Activated T-helper 17 cell treated with anti-CD3 and anti-CD28 coated beads, Interleukin-2, amount 50 U/mL, for 72 hours (primary cell): ENCODE results near the gene RFNG. TPM values are rescaled to one million over a fixed set of nuclear protein-coding genes. Genes with fewer than 3 reads are reported as not detected.

Experiments used
- ATAC-seq: fragments of 150-1000 bp; cut with Tn5 transposase; replicated peaks from 2 replicates; pipeline ENCODE4 v1.10.0; 2021; ENCODE audit warnings: mild to moderate bottlenecking, moderate library complexity
- H3K27ac Mint-ChIP-seq: one replicate; pipeline ENCODE4 v1.8.0; 2022; ENCODE audit warnings: mixed read lengths
- H3K27me3 Mint-ChIP-seq: one replicate; pipeline ENCODE4 v1.8.0; 2022; ENCODE audit warnings: mixed read lengths
- H3K36me3 Mint-ChIP-seq: one replicate; pipeline ENCODE4 v1.8.0; 2022; ENCODE audit warnings: low read depth, mild to moderate bottlenecking, mixed read lengths
- H3K4me1 Mint-ChIP-seq: one replicate; pipeline ENCODE4 v1.8.0; 2022; ENCODE audit warnings: mixed read lengths
- H3K4me3 Mint-ChIP-seq: one replicate; pipeline ENCODE4 v1.8.0; 2022; ENCODE audit warnings: mild to moderate bottlenecking, mixed read lengths
- H3K9me3 Mint-ChIP-seq: one replicate; pipeline ENCODE4 v1.8.0; 2022; ENCODE audit warnings: mixed read lengths
- total RNA-seq, 2 donors: library from RNA; stranded (reverse); gene quantifications; one replicate each; pipeline ENCODE4 v1.2.3, GENCODE V29; 2022

Gene RFNG
- total RNA-seq, 2 donors from 2014 or later: 21.1 to 25.2 TPM

GRCh38 chr17:82023447-82024241 is 28.0 kb downstream of the RFNG start:
- H3K27ac Mint-ChIP-seq: no peak overlapping the region

GRCh38 chr17:82022981-82023446 is 28.6 kb downstream of the RFNG start, which contains the start of gene LRRC45:
TSS of gene LRRC45 (plus strand) at chr17:82023305. CDS start at chr17:82023644, 339 bp downstream.
- peaks cover 15% of the 10 kb centered on the region for H3K36me3 Mint-ChIP-seq
- peak within 1 kb of the TSS; percentile 75 for H3K27ac Mint-ChIP-seq
- no peaks in the 10 kb centered on the region for H3K4me1 Mint-ChIP-seq
- peak; percentile 95 for ATAC-seq
- H3K9me3 Mint-ChIP-seq: no peaks in the 10 kb centered on the region
- H3K27me3 Mint-ChIP-seq: no peaks in the 10 kb centered on the region
- peak within 1 kb of the TSS; percentile 90 for H3K4me3 Mint-ChIP-seq

More at GRCh38 chr17:82023447-82024241, 28.0 kb downstream of the RFNG start:
- H3K4me1 Mint-ChIP-seq: no peaks in the 10 kb centered on the region
- peak overlapping the region; percentile 90 for H3K4me3 Mint-ChIP-seq
- H3K9me3 Mint-ChIP-seq: no peaks in the 10 kb centered on the region
- no peaks in the 10 kb centered on the region for H3K27me3 Mint-ChIP-seq
- peaks cover 10% of the 10 kb centered on the region for H3K36me3 Mint-ChIP-seq
- no peak for ATAC-seq

- H3K9me3 Mint-ChIP-seq: no peaks in the 10 kb centered on the region
- ATAC-seq: no peak
- no peaks in the 10 kb centered on the region for H3K27me3 Mint-ChIP-seq
- peak within 1 kb of the TSS; percentile 90 for H3K4me3 Mint-ChIP-seq
- no peaks in the 10 kb centered on the region for H3K4me1 Mint-ChIP-seq
- peaks cover 15% of the 10 kb centered on the region for H3K36me3 Mint-ChIP-seq
- peak within 1 kb of the TSS; percentile 75 for H3K27ac Mint-ChIP-seq
Measured at GRCh38 chr17:82022310-82022980, 29.2 kb downstream of the RFNG start, which contains the start of gene CENPX. TSS of gene CENPX (minus strand) at chr17:82022878. CDS start at chr17:82022861, 17 bp downstream.

- no peak for ATAC-seq
- Mint-ChIP-seq H3K27ac (peak overlapping the region; percentile 75), H3K9me3 (no peaks in the 10 kb centered on the region), H3K4me3 (peak overlapping the region; percentile 90), H3K4me1 (no peaks in the 10 kb centered on the region), H3K27me3 (no peaks in the 10 kb centered on the region), H3K36me3 (peaks cover 15% of the 10 kb centered on the region)
Measured at GRCh38 chr17:82021900-82022309, 29.7 kb downstream of the RFNG start.

- Mint-ChIP-seq H3K4me3 (peak overlapping the region; percentile 90), H3K4me1 (no peaks in the 10 kb centered on the region), H3K27me3 (no peaks in the 10 kb centered on the region), H3K36me3 (peaks cover 15% of the 10 kb centered on the region), H3K9me3 (no peaks in the 10 kb centered on the region), H3K27ac (peak overlapping the region; percentile 75)
- ATAC-seq: no peak
Measured at GRCh38 chr17:82021107-82021899, 30.3 kb downstream of the RFNG start.

- Mint-ChIP-seq H3K36me3 (peaks cover 15% of the 10 kb centered on the region), H3K4me3 (peak overlapping the region; percentile 90), H3K4me1 (no peaks in the 10 kb centered on the region), H3K9me3 (no peaks in the 10 kb centered on the region), H3K27ac (no peak overlapping the region), H3K27me3 (no peaks in the 10 kb centered on the region)
- no peak for ATAC-seq
Measured at GRCh38 chr17:82020572-82021106, 31.0 kb downstream of the RFNG start.

- H3K27ac Mint-ChIP-seq: no peak overlapping the region
- no peaks in the 10 kb centered on the region for H3K4me1 Mint-ChIP-seq
- H3K4me3 Mint-ChIP-seq: peak overlapping the region; percentile 90
- no peak for ATAC-seq
- no peaks in the 10 kb centered on the region for H3K27me3 Mint-ChIP-seq
- peaks cover 15% of the 10 kb centered on the region for H3K36me3 Mint-ChIP-seq
- no peaks in the 10 kb centered on the region for H3K9me3 Mint-ChIP-seq
Measured at GRCh38 chr17:82019690-82020571, 31.7 kb downstream of the RFNG start.

GRCh38 chr17:82018989-82019689 is 32.5 kb downstream of the RFNG start:
- H3K9me3 Mint-ChIP-seq: no peaks in the 10 kb centered on the region

GRCh38 chr17:82018152-82018988 is 33.2 kb downstream of the RFNG start:
- no peak for ATAC-seq
- H3K4me3 Mint-ChIP-seq: no peak overlapping the region
- H3K4me1 Mint-ChIP-seq: no peaks in the 10 kb centered on the region
- no peaks in the 10 kb centered on the region for H3K27me3 Mint-ChIP-seq
- H3K27ac Mint-ChIP-seq: no peak overlapping the region
- no peaks in the 10 kb centered on the region for H3K9me3 Mint-ChIP-seq
- peaks cover 15% of the 10 kb centered on the region for H3K36me3 Mint-ChIP-seq

More at GRCh38 chr17:82018989-82019689, 32.5 kb downstream of the RFNG start:
- Mint-ChIP-seq H3K36me3 (peaks cover 15% of the 10 kb centered on the region), H3K4me1 (no peaks in the 10 kb centered on the region), H3K27ac (no peak overlapping the region), H3K27me3 (no peaks in the 10 kb centered on the region), H3K4me3 (no peak overlapping the region)
- no peak for ATAC-seq

- no peaks in the 10 kb centered on the region for H3K9me3 Mint-ChIP-seq
- H3K27ac Mint-ChIP-seq: no peak overlapping the region
- ATAC-seq: no peak
- H3K27me3 Mint-ChIP-seq: no peaks in the 10 kb centered on the region
- no peak overlapping the region for H3K4me3 Mint-ChIP-seq
- peaks cover 15% of the 10 kb centered on the region for H3K36me3 Mint-ChIP-seq
- no peaks in the 10 kb centered on the region for H3K4me1 Mint-ChIP-seq
Measured at GRCh38 chr17:82017612-82018151, 33.9 kb downstream of the RFNG start.

GRCh38 chr17:82016875-82017459 is 34.6 kb downstream of the RFNG start:
- Mint-ChIP-seq H3K9me3 (no peaks in the 10 kb centered on the region), H3K36me3 (peaks cover 15% of the 10 kb centered on the region), H3K4me1 (no peaks in the 10 kb centered on the region), H3K27ac (no peak overlapping the region), H3K27me3 (no peaks in the 10 kb centered on the region), H3K4me3 (no peak overlapping the region)
- no peak for ATAC-seq
